Neural cell (in vitro differentiated cells): ENCODE measurements around the gene KRTAP10-4. TPM values are rescaled to one million over a fixed set of nuclear protein-coding genes. Genes with fewer than 3 reads are reported as not detected.

ENCODE experiments used
- H2AFZ ChIP-seq: fragments of 200-600, 300-800 bp; sonication (generic), shearing (Covaris generic); 2 replicates; pipeline ENCODE4 v1.6.0; 2014; ENCODE audit warnings: low read depth, mild to moderate bottlenecking, antibody characterized with exemption, low read length, moderate library complexity
- H3F3A ChIP-seq: fragments of 200-600 bp; shearing (Covaris generic); 2 replicates; pipeline ENCODE4 v1.6.1; 2016; ENCODE audit warnings: mild to moderate bottlenecking, moderate library complexity, mixed read lengths, antibody characterized with exemption, low read length; ENCODE audit not compliant: insufficient read depth, poor library complexity, severe bottlenecking
- H3K27ac ChIP-seq: fragments of 200-600, 300-800 bp; sonication (generic), shearing (Covaris generic); 2 replicates; pipeline ENCODE4 v1.5.1; 2014; ENCODE audit warnings: mild to moderate bottlenecking, low read length, moderate library complexity
- H3K27me3 ChIP-seq: fragments of 300-800, 200-600 bp; sonication (generic), shearing (Covaris generic); 2 replicates; pipeline ENCODE4 v1.6.0; 2014; ENCODE audit warnings: mild to moderate bottlenecking, low read depth, low read length, moderate library complexity; ENCODE audit not compliant: insufficient read depth
- H3K36me3 ChIP-seq: fragments of 300-800, 200-600 bp; sonication (generic), shearing (Covaris generic); 2 replicates; pipeline ENCODE4 v1.5.1; 2014; ENCODE audit warnings: mild to moderate bottlenecking, antibody characterized with exemption, low read length, moderate library complexity; ENCODE audit not compliant: insufficient read depth
- H3K4me2 ChIP-seq: fragments of 300-800, 200-600 bp; sonication (generic), shearing (Covaris generic); 2 replicates; pipeline ENCODE4 v1.6.0; 2014; ENCODE audit warnings: mild to moderate bottlenecking, low read length
- H3K4me3 ChIP-seq: fragments of 300-800, 200-600 bp; sonication (generic), shearing (Covaris generic); 2 replicates; pipeline ENCODE4 v1.5.1; 2014; ENCODE audit warnings: mild to moderate bottlenecking, low read length, moderate library complexity
- H3K79me2 ChIP-seq: fragments of 200-600 bp; shearing (Covaris generic); replicated peaks from 2 replicates; pipeline ENCODE4 v1.6.0; 2014; ENCODE audit warnings: mild to moderate bottlenecking, low read length, moderate library complexity; ENCODE audit not compliant: insufficient read depth
- H3K9ac ChIP-seq: fragments of 300-800, 200-600 bp; sonication (generic), shearing (Covaris generic); 2 replicates; pipeline ENCODE4 v1.6.1; 2016; ENCODE audit warnings: mild to moderate bottlenecking, low read length, mixed read lengths
- H3K9me2 ChIP-seq: fragments of 200-600 bp; shearing (Covaris generic); 2 replicates; pipeline ENCODE4 v1.6.1; 2016; ENCODE audit warnings: mild to moderate bottlenecking, low read length, mixed read lengths; ENCODE audit not compliant: insufficient read depth
- H3K9me3 ChIP-seq: fragments of 200-600, 300-800 bp; sonication (generic), shearing (Covaris generic); 2 replicates; pipeline ENCODE4 v1.6.1; 2016; ENCODE audit warnings: mild to moderate bottlenecking, mixed run types, low read length, moderate library complexity, mixed read lengths
- H4K20me1 ChIP-seq: fragments of 200-600 bp; shearing (Covaris generic); 2 replicates; pipeline ENCODE4 v1.6.1; 2016; ENCODE audit warnings: mild to moderate bottlenecking, mixed run types; ENCODE audit not compliant: insufficient read depth
- CTCF ChIP-seq: fragments of 450-650 bp; IDR thresholded peaks from 2 replicates; pipeline ENCODE4 v1.5.1; 2014; ENCODE audit warnings: antibody characterized with exemption, mild to moderate bottlenecking, moderate library complexity; ENCODE audit not compliant: poor library complexity, severe bottlenecking
- EP300 ChIP-seq: fragments of 450-650 bp; conservative IDR thresholded peaks from 2 replicates; pipeline ENCODE4 v1.6.1; 2014; ENCODE audit warnings: antibody characterized with exemption, mild to moderate bottlenecking, moderate library complexity; ENCODE audit not compliant: poor library complexity, severe bottlenecking
- EZH2 ChIP-seq: fragments of 200-600, 300-800 bp; shearing (Covaris generic), sonication (generic); IDR thresholded peaks from 2 replicates; pipeline ENCODE4 v1.6.1; 2014; ENCODE audit warnings: antibody characterized with exemption, low read length, borderline replicate concordance, mild to moderate bottlenecking; ENCODE audit not compliant: insufficient read depth, poor library complexity, severe bottlenecking
- MXI1 ChIP-seq: fragments of 450-650 bp; conservative IDR thresholded peaks from 2 replicates; pipeline ENCODE4 v1.6.1; 2014; ENCODE audit warnings: antibody characterized with exemption, mild to moderate bottlenecking; ENCODE audit not compliant: poor library complexity, severe bottlenecking
- POLR2AphosphoS5 ChIP-seq: IDR thresholded peaks from 2 replicates; pipeline ENCODE4 v1.6.1; 2012
- RAD21 ChIP-seq: fragments of 450-650 bp; conservative IDR thresholded peaks from 2 replicates; pipeline ENCODE4 v1.6.1; 2014; ENCODE audit warnings: antibody characterized with exemption, mild to moderate bottlenecking, moderate library complexity
- REST ChIP-seq: IDR thresholded peaks from 2 replicates; pipeline ENCODE4 v1.6.1; 2012; ENCODE audit warnings: borderline replicate concordance
- SMC3 ChIP-seq: fragments of 450-650 bp; conservative IDR thresholded peaks from 2 replicates; pipeline ENCODE4 v1.6.1; 2014; ENCODE audit warnings: antibody characterized with exemption, mild to moderate bottlenecking, moderate library complexity; ENCODE audit not compliant: poor library complexity
- TAF1 ChIP-seq: IDR thresholded peaks from 2 replicates; pipeline ENCODE4 v1.6.1; 2012; ENCODE audit warnings: low read depth
- polyA plus RNA-seq: library from polyadenylated mRNA; depleted of rRNA; stranded (reverse); fragments of >200 nt; gene quantifications from 2 replicates; pipeline ENCODE4 v1.2.3, GENCODE V29; 2014

KRTAP10-4 gene
- polyA plus RNA-seq, 1 donor from 2014 or later = not detected

- Histone ChIP-seq H3K79me2 (no peaks in the 10 kb centered on the region), H3K36me3 (no peaks in the 10 kb centered on the region), H3K4me2 (no peak overlapping the region), H3F3A (no peaks in the 10 kb centered on the region), H3K4me3 (no peak overlapping the region), H3K9me3 (no peaks in the 10 kb centered on the region), H4K20me1 (no peaks in the 10 kb centered on the region), H3K9me2 (no peaks in the 10 kb centered on the region), H2AFZ (no peak overlapping the region), H3K27me3 (no peaks in the 10 kb centered on the region), H3K27ac (no peak overlapping the region), H3K9ac (no peak overlapping the region)
- TF ChIP-seq EP300 (no peak), SMC3 (no peak), POLR2AphosphoS5 (no peak), EZH2 (no peak), CTCF (no peak), RAD21 (no peak), REST (no peak), TAF1 (no peak), MXI1 (no peak)
These were observed 5.0 kb downstream of the KRTAP10-4 start for GRCh38 chr21:44578371-44579055.

- H3F3A ChIP-seq = no peaks in the 10 kb centered on the region
- H3K9me2 ChIP-seq = no peaks in the 10 kb centered on the region
- H3K4me2 ChIP-seq = no peak overlapping the region
- H3K27ac ChIP-seq = no peak overlapping the region
- H3K79me2 ChIP-seq = no peaks in the 10 kb centered on the region
- no peaks in the 10 kb centered on the region for H3K9me3 ChIP-seq
- no peak overlapping the region for H3K9ac ChIP-seq
- H3K36me3 ChIP-seq = no peaks in the 10 kb centered on the region
- no peak overlapping the region for H3K4me3 ChIP-seq
- H3K27me3 ChIP-seq = no peaks in the 10 kb centered on the region
- H2AFZ ChIP-seq = no peak overlapping the region
- TF ChIP-seq RAD21 = no peak
- no peak for TF ChIP-seq TAF1
- TF ChIP-seq EP300 = no peak
- no peaks in the 10 kb centered on the region for H4K20me1 ChIP-seq
These were observed 5.7 kb downstream of the KRTAP10-4 start for GRCh38 chr21:44579056-44579832.
